ENCODE results near the gene EVI5L.

EVI5L gene

DNA sequence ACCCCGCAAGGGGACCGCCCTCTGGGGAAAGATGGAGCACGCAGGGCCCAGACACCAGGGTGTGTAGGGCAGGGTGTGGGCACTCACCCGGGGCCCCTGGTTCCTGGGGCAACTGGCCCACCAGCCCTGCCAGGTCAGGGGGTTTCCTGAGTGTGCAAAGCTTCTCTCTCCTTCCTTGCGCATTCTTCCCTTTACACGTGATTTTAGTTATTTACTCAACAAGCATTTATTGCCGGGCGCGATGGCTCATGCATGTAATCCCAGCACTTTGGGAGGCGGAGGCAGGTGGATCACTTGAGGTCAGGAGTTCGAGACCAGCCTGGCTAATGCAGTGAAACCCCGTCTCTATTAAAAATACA lies 23.7 kb downstream of the EVI5L start:
- ATAC-seq: peak; percentile 11
- TF ChIP-seq ZNF565 (CRISPR knock-in tag; conservative IDR thresholded peaks at IDR 0.05; ENCODE audit: low read depth): no peak
- TF ChIP-seq ZC3H10 (CRISPR knock-in tag; IDR thresholded peaks at IDR 0.05): no peak
- TF ChIP-seq ZNF8 (CRISPR knock-in tag; IDR thresholded peaks at IDR 0.05): no peak
- no peak for TF ChIP-seq SNAI2 (CRISPR knock-in tag; IDR thresholded peaks at IDR 0.05)
- TF ChIP-seq ZFP3 (CRISPR knock-in tag; IDR thresholded peaks at IDR 0.05): no peak
- TF ChIP-seq, protein P1, sequence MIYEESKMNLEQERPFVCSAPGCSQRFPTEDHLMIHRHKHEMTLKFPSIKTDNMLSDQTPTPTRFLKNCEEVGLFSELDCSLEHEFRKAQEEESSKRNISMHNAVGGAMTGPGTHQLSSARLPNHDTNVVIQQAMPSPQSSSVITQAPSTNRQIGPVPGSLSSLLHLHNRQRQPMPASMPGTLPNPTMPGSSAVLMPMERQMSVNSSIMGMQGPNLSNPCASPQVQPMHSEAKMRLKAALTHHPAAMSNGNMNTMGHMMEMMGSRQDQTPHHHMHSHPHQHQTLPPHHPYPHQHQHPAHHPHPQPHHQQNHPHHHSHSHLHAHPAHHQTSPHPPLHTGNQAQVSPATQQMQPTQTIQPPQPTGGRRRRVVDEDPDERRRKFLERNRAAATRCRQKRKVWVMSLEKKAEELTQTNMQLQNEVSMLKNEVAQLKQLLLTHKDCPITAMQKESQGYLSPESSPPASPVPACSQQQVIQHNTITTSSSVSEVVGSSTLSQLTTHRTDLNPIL (CRISPR knock-in tag; IDR thresholded peaks at IDR 0.05; ENCODE audit: low read depth): no peak
- no peak for TF ChIP-seq TCF4 (CRISPR knock-in tag; IDR thresholded peaks at IDR 0.05; ENCODE audit: borderline replicate concordance)
- TF ChIP-seq, protein P2, sequence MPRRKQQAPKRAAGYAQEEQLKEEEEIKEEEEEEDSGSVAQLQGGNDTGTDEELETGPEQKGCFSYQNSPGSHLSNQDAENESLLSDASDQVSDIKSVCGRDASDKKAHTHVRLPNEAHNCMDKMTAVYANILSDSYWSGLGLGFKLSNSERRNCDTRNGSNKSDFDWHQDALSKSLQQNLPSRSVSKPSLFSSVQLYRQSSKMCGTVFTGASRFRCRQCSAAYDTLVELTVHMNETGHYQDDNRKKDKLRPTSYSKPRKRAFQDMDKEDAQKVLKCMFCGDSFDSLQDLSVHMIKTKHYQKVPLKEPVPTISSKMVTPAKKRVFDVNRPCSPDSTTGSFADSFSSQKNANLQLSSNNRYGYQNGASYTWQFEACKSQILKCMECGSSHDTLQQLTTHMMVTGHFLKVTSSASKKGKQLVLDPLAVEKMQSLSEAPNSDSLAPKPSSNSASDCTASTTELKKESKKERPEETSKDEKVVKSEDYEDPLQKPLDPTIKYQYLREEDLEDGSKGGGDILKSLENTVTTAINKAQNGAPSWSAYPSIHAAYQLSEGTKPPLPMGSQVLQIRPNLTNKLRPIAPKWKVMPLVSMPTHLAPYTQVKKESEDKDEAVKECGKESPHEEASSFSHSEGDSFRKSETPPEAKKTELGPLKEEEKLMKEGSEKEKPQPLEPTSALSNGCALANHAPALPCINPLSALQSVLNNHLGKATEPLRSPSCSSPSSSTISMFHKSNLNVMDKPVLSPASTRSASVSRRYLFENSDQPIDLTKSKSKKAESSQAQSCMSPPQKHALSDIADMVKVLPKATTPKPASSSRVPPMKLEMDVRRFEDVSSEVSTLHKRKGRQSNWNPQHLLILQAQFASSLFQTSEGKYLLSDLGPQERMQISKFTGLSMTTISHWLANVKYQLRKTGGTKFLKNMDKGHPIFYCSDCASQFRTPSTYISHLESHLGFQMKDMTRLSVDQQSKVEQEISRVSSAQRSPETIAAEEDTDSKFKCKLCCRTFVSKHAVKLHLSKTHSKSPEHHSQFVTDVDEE (CRISPR knock-in tag; IDR thresholded peaks at IDR 0.05): no peak
- TF ChIP-seq, protein P3, sequence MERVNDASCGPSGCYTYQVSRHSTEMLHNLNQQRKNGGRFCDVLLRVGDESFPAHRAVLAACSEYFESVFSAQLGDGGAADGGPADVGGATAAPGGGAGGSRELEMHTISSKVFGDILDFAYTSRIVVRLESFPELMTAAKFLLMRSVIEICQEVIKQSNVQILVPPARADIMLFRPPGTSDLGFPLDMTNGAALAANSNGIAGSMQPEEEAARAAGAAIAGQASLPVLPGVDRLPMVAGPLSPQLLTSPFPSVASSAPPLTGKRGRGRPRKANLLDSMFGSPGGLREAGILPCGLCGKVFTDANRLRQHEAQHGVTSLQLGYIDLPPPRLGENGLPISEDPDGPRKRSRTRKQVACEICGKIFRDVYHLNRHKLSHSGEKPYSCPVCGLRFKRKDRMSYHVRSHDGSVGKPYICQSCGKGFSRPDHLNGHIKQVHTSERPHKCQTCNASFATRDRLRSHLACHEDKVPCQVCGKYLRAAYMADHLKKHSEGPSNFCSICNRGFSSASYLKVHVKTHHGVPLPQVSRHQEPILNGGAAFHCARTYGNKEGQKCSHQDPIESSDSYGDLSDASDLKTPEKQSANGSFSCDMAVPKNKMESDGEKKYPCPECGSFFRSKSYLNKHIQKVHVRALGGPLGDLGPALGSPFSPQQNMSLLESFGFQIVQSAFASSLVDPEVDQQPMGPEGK (CRISPR knock-in tag; IDR thresholded peaks at IDR 0.05; ENCODE audit: borderline replicate concordance): no peak
- no peak for TF ChIP-seq GLIS3 (CRISPR knock-in tag; IDR thresholded peaks at IDR 0.05)
- no peak for TF ChIP-seq PPARA (CRISPR knock-in tag; IDR thresholded peaks at IDR 0.05; ENCODE audit: borderline replicate concordance)

DNA sequence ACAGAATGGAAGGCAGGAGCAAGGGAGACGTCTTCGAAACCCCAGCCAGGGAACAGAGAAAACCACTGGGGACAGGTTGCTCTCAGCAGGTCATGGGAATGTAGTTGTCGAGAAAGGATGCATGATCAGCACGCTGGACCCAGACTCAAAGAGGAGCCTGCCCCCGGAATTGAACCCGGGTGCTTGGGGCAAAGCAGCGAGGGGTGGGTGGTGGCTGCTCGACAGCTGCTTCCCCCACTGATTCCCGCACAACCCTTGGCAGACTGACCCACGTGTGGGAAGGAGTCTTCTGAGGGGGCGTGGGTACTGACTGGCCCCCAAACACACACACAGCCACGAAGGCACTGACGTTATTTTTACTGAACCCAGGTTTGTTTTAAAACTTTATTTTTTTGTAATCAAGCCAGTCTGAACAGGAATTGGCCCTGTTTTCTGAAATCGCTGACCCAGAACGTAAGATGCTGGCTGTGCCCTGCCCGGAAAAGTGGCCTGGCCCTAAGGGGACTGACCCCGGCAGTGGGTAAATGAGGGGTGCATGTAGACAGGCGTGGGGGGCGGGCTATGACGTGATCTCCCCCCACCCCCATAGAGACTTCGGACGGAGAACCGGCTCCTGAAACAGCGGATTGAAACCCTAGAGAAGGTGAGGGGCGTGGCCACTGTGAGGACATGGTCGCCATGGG lies 25.5 kb downstream of the EVI5L start:
- no peak for TF ChIP-seq ZFP3 (CRISPR knock-in tag; IDR thresholded peaks at IDR 0.05)
- no peak for ATAC-seq

DNA sequence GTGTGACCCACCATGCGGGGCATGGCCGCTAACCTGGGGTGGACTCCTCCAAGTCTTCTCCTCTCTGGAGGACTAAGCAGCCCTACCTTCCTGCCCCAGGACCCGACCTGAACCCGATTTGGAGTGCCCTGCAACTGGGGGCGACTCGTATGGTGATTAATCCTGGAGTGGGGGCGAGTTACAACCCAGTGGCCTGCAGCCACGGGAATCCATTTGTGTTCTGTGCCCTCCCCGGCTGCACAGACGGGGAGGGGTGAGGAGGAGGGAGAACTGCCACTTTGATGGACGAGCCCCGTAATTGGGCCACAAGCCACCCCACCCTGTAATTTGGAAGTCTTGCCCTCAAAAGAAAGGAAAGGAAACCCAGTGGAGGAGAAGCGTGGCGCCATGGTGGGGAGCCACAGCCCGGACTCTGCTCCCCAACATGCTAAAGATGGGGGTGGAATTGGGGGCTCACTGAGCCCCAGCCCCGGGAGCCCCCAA lies 26.1 kb downstream of the EVI5L start:
- ATAC-seq: no peak
- TF ChIP-seq, protein P4, sequence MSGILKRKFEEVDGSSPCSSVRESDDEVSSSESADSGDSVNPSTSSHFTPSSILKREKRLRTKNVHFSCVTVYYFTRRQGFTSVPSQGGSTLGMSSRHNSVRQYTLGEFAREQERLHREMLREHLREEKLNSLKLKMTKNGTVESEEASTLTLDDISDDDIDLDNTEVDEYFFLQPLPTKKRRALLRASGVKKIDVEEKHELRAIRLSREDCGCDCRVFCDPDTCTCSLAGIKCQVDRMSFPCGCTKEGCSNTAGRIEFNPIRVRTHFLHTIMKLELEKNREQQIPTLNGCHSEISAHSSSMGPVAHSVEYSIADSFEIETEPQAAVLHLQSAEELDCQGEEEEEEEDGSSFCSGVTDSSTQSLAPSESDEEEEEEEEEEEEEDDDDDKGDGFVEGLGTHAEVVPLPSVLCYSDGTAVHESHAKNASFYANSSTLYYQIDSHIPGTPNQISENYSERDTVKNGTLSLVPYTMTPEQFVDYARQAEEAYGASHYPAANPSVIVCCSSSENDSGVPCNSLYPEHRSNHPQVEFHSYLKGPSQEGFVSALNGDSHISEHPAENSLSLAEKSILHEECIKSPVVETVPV (CRISPR knock-in tag; IDR thresholded peaks at IDR 0.05): no peak
- no peak for TF ChIP-seq ZFP30 (CRISPR knock-in tag; IDR thresholded peaks at IDR 0.05)
- TF ChIP-seq TCF4 (CRISPR knock-in tag; IDR thresholded peaks at IDR 0.05; ENCODE audit: borderline replicate concordance): no peak
- TF ChIP-seq TOX (CRISPR knock-in tag; IDR thresholded peaks at IDR 0.05; ENCODE audit: borderline replicate concordance): no peak
- TF ChIP-seq ESRRG (CRISPR knock-in tag; IDR thresholded peaks at IDR 0.05): no peak
- no peak for TF ChIP-seq CSDC2 (CRISPR knock-in tag; IDR thresholded peaks at IDR 0.05)
- TF ChIP-seq ZNF70 (CRISPR knock-in tag; IDR thresholded peaks at IDR 0.05): no peak
- TF ChIP-seq, protein P5, sequence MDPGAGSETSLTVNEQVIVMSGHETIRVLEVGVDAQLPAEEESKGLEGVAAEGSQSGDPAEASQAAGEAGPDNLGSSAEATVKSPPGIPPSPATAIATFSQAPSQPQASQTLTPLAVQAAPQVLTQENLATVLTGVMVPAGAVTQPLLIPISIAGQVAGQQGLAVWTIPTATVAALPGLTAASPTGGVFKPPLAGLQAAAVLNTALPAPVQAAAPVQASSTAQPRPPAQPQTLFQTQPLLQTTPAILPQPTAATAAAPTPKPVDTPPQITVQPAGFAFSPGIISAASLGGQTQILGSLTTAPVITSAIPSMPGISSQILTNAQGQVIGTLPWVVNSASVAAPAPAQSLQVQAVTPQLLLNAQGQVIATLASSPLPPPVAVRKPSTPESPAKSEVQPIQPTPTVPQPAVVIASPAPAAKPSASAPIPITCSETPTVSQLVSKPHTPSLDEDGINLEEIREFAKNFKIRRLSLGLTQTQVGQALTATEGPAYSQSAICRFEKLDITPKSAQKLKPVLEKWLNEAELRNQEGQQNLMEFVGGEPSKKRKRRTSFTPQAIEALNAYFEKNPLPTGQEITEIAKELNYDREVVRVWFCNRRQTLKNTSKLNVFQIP (CRISPR knock-in tag; IDR thresholded peaks at IDR 0.05; ENCODE audit: borderline replicate concordance, low read depth): no peak
- TF ChIP-seq, protein P3 (CRISPR knock-in tag; IDR thresholded peaks at IDR 0.05; ENCODE audit: borderline replicate concordance): no peak
- no peak for TF ChIP-seq ISL1 (CRISPR knock-in tag; IDR thresholded peaks at IDR 0.05)
- no peak for TF ChIP-seq GLIS3 (CRISPR knock-in tag; IDR thresholded peaks at IDR 0.05)
- no peak for TF ChIP-seq OSR1 (CRISPR knock-in tag; IDR thresholded peaks at IDR 0.05)
